Activated CD8-positive, alpha-beta memory T cell treated with anti-CD3 and anti-CD28 coated beads for 36 hours (primary cell): ENCODE measurements around the gene SOD1. TPM values are rescaled to one million over a fixed set of nuclear protein-coding genes. Genes with fewer than 3 reads are reported as not detected.

Experiments
- CTCF ChIA-PET: fragments of 350-600 bp; sonication (Branson Sonifier 250); formaldehyde crosslinking; loops from one replicate; lab custom pipeline; 2021; ENCODE audit warnings: antibody characterized with exemption; lab: Charles Lee
- POLR2A ChIA-PET: fragments of 350-600 bp; sonication (Branson Sonifier 250); formaldehyde crosslinking; loops from one replicate; lab custom pipeline; 2021; ENCODE audit warnings: antibody characterized with exemption; lab: Charles Lee
- total RNA-seq, 2 experiments: library from RNA; stranded (reverse); gene quantifications; one replicate each; pipeline ENCODE4 v1.2.3, GENCODE V29; 2021

SOD1 gene
- total RNA-seq, 2 experiments from 2014 or later = 300 to 308 TPM

GRCh38 chr21:31675960-31676359 lies 16.5 kb downstream of the SOD1 start:
- CTCF ChIA-PET = interaction anchor here (0.5 kb wide), 1 partner anchor 41 kb away, joined by 6 read pairs; no protein-coding TSS in a partner anchor

GRCh38 chr21:31677047-31677446 lies 17.6 kb downstream of the SOD1 start:
- ChIA-PET CTCF (no interaction called here), POLR2A (no interaction called here)

More at GRCh38 chr21:31675960-31676359, 16.5 kb downstream of the SOD1 start:
- POLR2A ChIA-PET = interaction anchor here (0.6 kb wide), 1 partner anchor 61 kb away, joined by 5 read pairs; no protein-coding TSS in a partner anchor

- CTCF ChIA-PET = interaction anchor here (0.8 kb wide), 1 partner anchor 44 kb away, joined by 3 read pairs; no protein-coding TSS in a partner anchor
Measured at GRCh38 chr21:31678478-31678877, 19.0 kb downstream of the SOD1 start.

GRCh38 chr21:31682620-31683019 lies 23.1 kb downstream of the SOD1 start:
- POLR2A ChIA-PET = no interaction called here
- CTCF ChIA-PET = no interaction called here

More at GRCh38 chr21:31678478-31678877, 19.0 kb downstream of the SOD1 start:
- POLR2A ChIA-PET = no interaction called here

- POLR2A ChIA-PET = no interaction called here
Measured at GRCh38 chr21:31683029-31683428, 23.5 kb downstream of the SOD1 start.

GRCh38 chr21:31684918-31685317 lies 25.4 kb downstream of the SOD1 start:
- CTCF ChIA-PET = no interaction called here
- POLR2A ChIA-PET = no interaction called here

More at GRCh38 chr21:31683029-31683428, 23.5 kb downstream of the SOD1 start:
- CTCF ChIA-PET = no interaction called here

- ChIA-PET CTCF (interaction anchor here (0.5 to 0.7 kb wide), 2 partner anchors 64 to 601 kb away, joined by 3 read pairs; no protein-coding TSS in a partner anchor), POLR2A (no interaction called here)
Measured at GRCh38 chr21:31686272-31686915, 26.9 kb downstream of the SOD1 start.

GRCh38 chr21:31687108-31687507 lies 27.6 kb downstream of the SOD1 start:
- ChIA-PET POLR2A (no interaction called here), CTCF (interaction anchor here (0.5 kb wide), 1 partner anchor 63 kb away, joined by 3 read pairs; no protein-coding TSS in a partner anchor)

GRCh38 chr21:31688603-31689368 lies 29.3 kb downstream of the SOD1 start:
- ChIA-PET CTCF (no interaction called here), POLR2A (no interaction called here)

GRCh38 chr21:31693222-31693621 lies 33.7 kb downstream of the SOD1 start:
- POLR2A ChIA-PET = no interaction called here

GRCh38 chr21:31696424-31696823 lies 36.9 kb downstream of the SOD1 start:
- ChIA-PET CTCF (no interaction called here), POLR2A (no interaction called here)

More at GRCh38 chr21:31693222-31693621, 33.7 kb downstream of the SOD1 start:
- CTCF ChIA-PET = no interaction called here

GRCh38 chr21:31698461-31698860 lies 39.0 kb downstream of the SOD1 start:
- CTCF ChIA-PET = no interaction called here

GRCh38 chr21:31700040-31700439 lies 40.5 kb downstream of the SOD1 start:
- CTCF ChIA-PET = no interaction called here
- POLR2A ChIA-PET = no interaction called here

More at GRCh38 chr21:31698461-31698860, 39.0 kb downstream of the SOD1 start:
- POLR2A ChIA-PET = no interaction called here

- CTCF ChIA-PET = no interaction called here
- POLR2A ChIA-PET = no interaction called here
Measured at GRCh38 chr21:31706562-31706961, 47.1 kb downstream of the SOD1 start.

- POLR2A ChIA-PET = no interaction called here
- CTCF ChIA-PET = no interaction called here
Measured at GRCh38 chr21:31707499-31707898, 48.0 kb downstream of the SOD1 start.

GRCh38 chr21:31708541-31708940 lies 49.0 kb downstream of the SOD1 start:
- CTCF ChIA-PET = no interaction called here
- POLR2A ChIA-PET = no interaction called here

GRCh38 chr21:31710586-31710985 lies 51.1 kb downstream of the SOD1 start:
- ChIA-PET CTCF (no interaction called here), POLR2A (no interaction called here)

- POLR2A ChIA-PET = no interaction called here
- CTCF ChIA-PET = interaction anchor here (1.0 kb wide), 1 partner anchor 15 kb away, joined by 3 read pairs; no protein-coding TSS in a partner anchor
Measured at GRCh38 chr21:31711326-31711725, 51.8 kb downstream of the SOD1 start.

- POLR2A ChIA-PET = no interaction called here
- CTCF ChIA-PET = interaction anchor here (0.7 to 1.0 kb wide), 2 partner anchors 15 to 16 kb away, joined by 3 read pairs; no protein-coding TSS in a partner anchor
Measured at GRCh38 chr21:31711745-31712285, 52.3 kb downstream of the SOD1 start.

GRCh38 chr21:31713115-31713514 lies 53.6 kb downstream of the SOD1 start:
- ChIA-PET CTCF (interaction anchor here (0.7 kb wide), 1 partner anchor 16 kb away, joined by 3 read pairs; no protein-coding TSS in a partner anchor), POLR2A (interaction anchor here (0.6 to 0.7 kb wide), 2 partner anchors 154 to 169 kb away, joined by 3 to 9 read pairs; no protein-coding TSS in a partner anchor)
